ENCODE data around the gene PLCG2.

DNA sequence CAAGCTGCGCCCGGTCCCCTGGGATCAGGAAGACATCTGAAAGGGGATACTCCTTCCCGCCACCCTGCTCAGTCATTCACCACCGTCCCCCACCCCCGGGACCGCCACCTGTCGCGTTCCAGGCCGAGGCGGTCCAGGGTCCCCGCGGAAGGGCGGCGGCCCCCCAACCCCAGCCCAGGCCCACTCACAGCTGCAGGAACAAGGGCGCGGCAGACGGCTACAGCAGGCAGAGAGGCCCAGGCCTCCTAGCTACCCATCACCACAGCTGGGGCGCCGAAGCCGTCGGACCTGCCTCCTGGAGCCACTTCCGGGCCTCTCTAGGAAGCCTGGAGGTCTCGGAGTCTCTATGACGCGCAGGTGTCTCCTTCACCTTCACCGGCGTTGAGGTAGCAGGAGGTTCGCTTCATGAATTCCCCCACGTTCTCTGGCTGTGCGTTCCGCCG, 232.1 kb downstream of the PLCG2 start, which contains the start of gene SDR42E1:
- TF ChIP-seq, protein P1, sequence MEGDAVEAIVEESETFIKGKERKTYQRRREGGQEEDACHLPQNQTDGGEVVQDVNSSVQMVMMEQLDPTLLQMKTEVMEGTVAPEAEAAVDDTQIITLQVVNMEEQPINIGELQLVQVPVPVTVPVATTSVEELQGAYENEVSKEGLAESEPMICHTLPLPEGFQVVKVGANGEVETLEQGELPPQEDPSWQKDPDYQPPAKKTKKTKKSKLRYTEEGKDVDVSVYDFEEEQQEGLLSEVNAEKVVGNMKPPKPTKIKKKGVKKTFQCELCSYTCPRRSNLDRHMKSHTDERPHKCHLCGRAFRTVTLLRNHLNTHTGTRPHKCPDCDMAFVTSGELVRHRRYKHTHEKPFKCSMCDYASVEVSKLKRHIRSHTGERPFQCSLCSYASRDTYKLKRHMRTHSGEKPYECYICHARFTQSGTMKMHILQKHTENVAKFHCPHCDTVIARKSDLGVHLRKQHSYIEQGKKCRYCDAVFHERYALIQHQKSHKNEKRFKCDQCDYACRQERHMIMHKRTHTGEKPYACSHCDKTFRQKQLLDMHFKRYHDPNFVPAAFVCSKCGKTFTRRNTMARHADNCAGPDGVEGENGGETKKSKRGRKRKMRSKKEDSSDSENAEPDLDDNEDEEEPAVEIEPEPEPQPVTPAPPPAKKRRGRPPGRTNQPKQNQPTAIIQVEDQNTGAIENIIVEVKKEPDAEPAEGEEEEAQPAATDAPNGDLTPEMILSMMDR (IDR thresholded peaks at IDR 0.05; ENCODE audit: poor library complexity, severe bottlenecking): no peak
- TF ChIP-seq EP300 (conservative IDR thresholded peaks at IDR 0.05; ENCODE audit: poor library complexity, severe bottlenecking) (no peak), MXI1 (conservative IDR thresholded peaks at IDR 0.05; ENCODE audit: poor library complexity, severe bottlenecking) (no peak), POLR2AphosphoS5 (IDR thresholded peaks at IDR 0.05) (no peak)
